ENCODE results near the gene TPCN2.
"Not testable (repeated sequence)": the region's sequence is repeated elsewhere in the genome, so short reads cannot be mapped to it uniquely, and the experiment has no call there.

Gene TPCN2

GRCh38 chr11:69076977-69077376 lies 28.2 kb downstream of the TPCN2 start:
- not testable (repeated sequence) for DNase-seq

GRCh38 chr11:69078508-69078907 lies 29.8 kb downstream of the TPCN2 start:
- DNase-seq: no peak

GRCh38 chr11:69078930-69079605 lies 30.3 kb downstream of the TPCN2 start:
- DNase-seq: no peak

GRCh38 chr11:69079661-69080256 lies 31.0 kb downstream of the TPCN2 start:
- DNase-seq: no peak

- no peak for DNase-seq
Observed at GRCh38 chr11:69080257-69080995, 31.7 kb downstream of the TPCN2 start.

GRCh38 chr11:69081180-69081579 lies 32.4 kb downstream of the TPCN2 start:
- no peak for DNase-seq

GRCh38 chr11:69083531-69084247 lies 35.0 kb downstream of the TPCN2 start:
- no peak for DNase-seq

GRCh38 chr11:69084371-69084770 lies 35.6 kb downstream of the TPCN2 start:
- DNase-seq: no peak

- no peak for DNase-seq
Observed at GRCh38 chr11:69085490-69086095, 36.9 kb downstream of the TPCN2 start.

- DNase-seq: no peak
Observed at GRCh38 chr11:69086152-69087132, 37.7 kb downstream of the TPCN2 start.

- DNase-seq: no peak
Observed at GRCh38 chr11:69087133-69087524, 38.4 kb downstream of the TPCN2 start.

GRCh38 chr11:69087811-69088210 lies 39.1 kb downstream of the TPCN2 start:
- no peak for DNase-seq

GRCh38 chr11:69088676-69089146 lies 40.0 kb downstream of the TPCN2 start:
- DNase-seq: peak; percentile 98

- peak; percentile 97 for DNase-seq
Observed at GRCh38 chr11:69089258-69089657, 40.5 kb downstream of the TPCN2 start.

GRCh38 chr11:69091638-69092165 lies 43.0 kb downstream of the TPCN2 start:
- no peak for DNase-seq

- DNase-seq: no peak
Observed at GRCh38 chr11:69092263-69092662, 43.5 kb downstream of the TPCN2 start.

GRCh38 chr11:69093106-69093505 lies 44.4 kb downstream of the TPCN2 start:
- DNase-seq: no peak

GRCh38 chr11:69094111-69094914 lies 45.6 kb downstream of the TPCN2 start:
- DNase-seq: no peak

- no peak for DNase-seq
Observed at GRCh38 chr11:69094915-69095290, 46.2 kb downstream of the TPCN2 start.

GRCh38 chr11:69095300-69095699 lies 46.6 kb downstream of the TPCN2 start:
- no peak for DNase-seq

- DNase-seq: no peak
Observed at GRCh38 chr11:69096473-69096872, 47.7 kb downstream of the TPCN2 start.
